ENCODE measurements around the gene SLC5A1.
"Not testable (repeated sequence)": the region's sequence is repeated elsewhere in the genome, so short reads cannot be mapped to it uniquely, and the experiment has no call there.

Gene SLC5A1

DNA sequence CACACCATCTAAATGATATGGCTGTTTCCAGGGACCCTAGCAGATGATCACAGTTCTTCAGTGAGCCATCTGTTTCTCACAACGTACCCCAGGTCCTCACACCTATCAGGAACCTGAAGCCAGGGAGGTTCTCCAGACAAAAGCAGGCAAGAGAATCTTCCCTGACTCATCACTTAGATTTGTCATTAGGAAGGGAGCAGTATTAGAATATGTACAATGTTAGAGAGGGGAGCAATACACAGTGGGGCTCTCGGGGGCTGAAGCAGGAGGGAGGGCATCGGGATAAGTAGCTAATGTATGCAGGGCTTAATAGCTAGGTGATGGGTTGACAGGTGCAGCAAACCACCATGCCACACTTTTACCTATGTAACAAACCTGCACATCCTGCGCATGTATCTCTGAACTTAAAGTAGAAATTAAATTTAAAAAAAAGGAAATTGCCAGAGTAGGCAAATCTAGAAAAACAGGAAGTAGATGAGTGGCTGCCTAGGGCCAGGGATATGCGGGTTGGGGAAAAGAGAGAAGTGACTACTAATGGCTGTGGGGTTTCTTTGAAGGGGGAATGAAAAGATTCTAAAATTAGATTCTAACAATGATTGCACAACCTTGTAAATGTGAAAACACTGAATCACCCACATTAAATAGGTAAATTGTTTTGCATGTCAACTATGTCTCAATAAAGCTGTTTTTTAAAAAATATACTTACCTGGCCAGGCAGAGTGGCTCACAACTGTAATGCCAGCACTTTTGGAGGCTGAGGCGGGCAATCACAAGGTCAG, 101.6 kb downstream of the SLC5A1 start:
- DNase-seq (ENCODE audit: low read depth), result peak; percentile 91
- no peak for TF ChIP-seq POLR2A (IDR thresholded peaks at IDR 0.05; ENCODE audit: extremely low read depth, insufficient read length)
- TF ChIP-seq, protein P1, sequence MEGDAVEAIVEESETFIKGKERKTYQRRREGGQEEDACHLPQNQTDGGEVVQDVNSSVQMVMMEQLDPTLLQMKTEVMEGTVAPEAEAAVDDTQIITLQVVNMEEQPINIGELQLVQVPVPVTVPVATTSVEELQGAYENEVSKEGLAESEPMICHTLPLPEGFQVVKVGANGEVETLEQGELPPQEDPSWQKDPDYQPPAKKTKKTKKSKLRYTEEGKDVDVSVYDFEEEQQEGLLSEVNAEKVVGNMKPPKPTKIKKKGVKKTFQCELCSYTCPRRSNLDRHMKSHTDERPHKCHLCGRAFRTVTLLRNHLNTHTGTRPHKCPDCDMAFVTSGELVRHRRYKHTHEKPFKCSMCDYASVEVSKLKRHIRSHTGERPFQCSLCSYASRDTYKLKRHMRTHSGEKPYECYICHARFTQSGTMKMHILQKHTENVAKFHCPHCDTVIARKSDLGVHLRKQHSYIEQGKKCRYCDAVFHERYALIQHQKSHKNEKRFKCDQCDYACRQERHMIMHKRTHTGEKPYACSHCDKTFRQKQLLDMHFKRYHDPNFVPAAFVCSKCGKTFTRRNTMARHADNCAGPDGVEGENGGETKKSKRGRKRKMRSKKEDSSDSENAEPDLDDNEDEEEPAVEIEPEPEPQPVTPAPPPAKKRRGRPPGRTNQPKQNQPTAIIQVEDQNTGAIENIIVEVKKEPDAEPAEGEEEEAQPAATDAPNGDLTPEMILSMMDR (IDR thresholded peaks at IDR 0.05; ENCODE audit: low read depth, low read length), result no peak
- no peak for TF ChIP-seq MYC (IDR thresholded peaks at IDR 0.05; ENCODE audit: low read depth, low read length)
- TF ChIP-seq, protein P2, sequence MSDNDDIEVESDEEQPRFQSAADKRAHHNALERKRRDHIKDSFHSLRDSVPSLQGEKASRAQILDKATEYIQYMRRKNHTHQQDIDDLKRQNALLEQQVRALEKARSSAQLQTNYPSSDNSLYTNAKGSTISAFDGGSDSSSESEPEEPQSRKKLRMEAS (IDR thresholded peaks at IDR 0.05; ENCODE audit: low read depth, low read length), result no peak
- no peak overlapping the region for H3K4me3 ChIP-seq (ENCODE audit: low read depth, low read length)

DNA sequence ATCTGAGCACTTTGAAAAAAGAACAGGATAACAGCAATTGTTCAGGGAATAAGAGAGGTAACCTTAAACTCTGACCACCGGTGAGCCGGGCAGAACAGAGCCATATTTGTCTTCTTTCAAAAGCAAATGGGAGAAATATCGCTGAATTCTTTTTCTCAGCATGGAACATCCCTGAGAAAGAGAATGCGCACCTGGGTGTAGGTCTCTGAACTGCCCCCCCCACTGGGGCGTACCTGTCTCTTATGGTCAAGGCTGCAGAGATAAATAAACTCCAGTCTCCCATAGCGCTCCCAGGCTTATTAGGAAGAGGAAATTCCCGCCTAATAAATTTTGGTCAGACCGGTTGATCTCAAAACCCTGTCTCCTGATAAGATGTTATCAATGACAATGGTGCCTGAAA, 104.1 kb downstream of the SLC5A1 start:
- not testable (repeated sequence) for H3K4me3 ChIP-seq (ENCODE audit: low read depth, low read length); DNase-seq (ENCODE audit: low read depth)

DNA sequence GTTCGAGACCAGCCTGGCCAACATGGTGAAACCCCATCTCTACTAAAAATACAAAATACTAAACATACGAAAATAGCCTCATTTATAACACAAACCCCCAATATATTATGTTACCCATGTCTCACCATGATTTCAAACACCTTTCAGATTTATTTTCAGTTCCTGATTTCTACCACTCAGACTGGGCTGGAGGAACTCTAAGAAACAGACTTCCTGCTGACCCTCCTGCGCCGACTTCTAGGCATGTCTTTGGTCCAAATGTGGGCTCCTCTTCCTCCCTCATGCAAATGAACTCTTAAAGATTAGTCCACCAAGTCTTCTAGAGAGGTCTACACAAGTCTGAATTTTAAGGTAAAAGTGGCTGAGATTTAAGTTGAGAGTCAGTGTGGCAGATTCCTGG, 105.3 kb downstream of the SLC5A1 start:
- not testable (repeated sequence) for DNase-seq (ENCODE audit: low read depth); H3K4me3 ChIP-seq (ENCODE audit: low read depth, low read length)

DNA sequence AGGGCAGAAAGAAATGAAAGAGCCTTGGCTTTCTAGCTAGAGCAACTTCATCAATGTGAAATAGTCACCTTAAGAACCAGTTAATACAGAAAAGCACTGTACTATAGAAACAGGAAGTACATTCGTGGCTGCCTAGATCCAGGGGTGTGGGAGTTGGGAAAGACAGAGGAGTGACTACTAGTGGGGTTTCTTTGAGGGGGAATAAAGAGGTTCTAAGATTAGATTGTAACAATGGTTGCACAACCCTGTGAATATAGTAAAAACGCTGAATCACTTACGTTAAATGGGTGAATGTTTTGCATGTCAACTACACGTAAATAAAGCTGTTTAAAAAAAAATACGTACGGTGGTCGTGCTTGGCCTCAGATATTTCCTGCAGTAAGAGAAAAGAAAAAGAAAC, 107.6 kb downstream of the SLC5A1 start:
- peak; percentile 52 for DNase-seq (ENCODE audit: low read depth)
- not testable (repeated sequence) for H3K4me3 ChIP-seq (ENCODE audit: low read depth, low read length)

DNA sequence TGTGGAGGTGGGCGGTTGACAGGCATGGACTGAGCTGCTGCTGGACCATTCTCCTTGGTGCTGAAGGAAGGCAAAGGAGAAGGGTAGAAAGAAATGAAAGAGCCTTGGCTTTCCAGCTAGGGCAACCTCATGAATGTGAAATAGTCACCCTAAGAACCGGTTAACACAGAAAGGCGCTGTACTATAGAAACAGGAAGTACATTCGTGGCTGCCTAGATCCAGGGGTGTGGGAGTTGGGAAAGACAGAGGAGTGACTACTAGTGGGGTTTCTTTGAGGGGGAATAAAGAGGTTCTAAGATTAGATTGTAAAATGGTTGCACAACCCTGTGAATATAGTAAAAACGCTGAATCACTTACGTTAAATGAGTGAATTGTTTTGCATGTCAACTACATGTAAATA, 108.6 kb downstream of the SLC5A1 start:
- peak; percentile 61 for DNase-seq (ENCODE audit: low read depth)
- H3K4me3 ChIP-seq (ENCODE audit: low read depth, low read length), result not testable (repeated sequence)

DNA sequence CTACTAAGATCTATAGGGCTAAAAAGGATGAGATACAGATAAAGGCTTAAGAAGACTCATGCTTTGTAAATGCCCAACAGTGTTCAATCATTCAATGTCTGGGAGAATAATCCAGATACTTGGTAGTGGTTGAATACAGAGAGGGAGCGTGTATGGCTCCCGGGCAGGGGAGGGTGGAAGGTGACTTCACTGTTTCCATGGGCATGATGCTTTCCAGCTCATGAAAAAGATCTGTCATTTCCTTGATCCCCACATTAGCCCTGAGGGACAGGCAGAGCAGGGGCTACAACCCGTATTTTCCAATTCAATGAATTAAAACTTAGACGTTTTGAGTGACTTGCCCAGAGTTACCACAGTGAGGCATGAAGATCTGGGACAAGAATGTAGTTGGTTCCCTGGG, 111.7 kb downstream of the SLC5A1 start:
- H3K4me3 ChIP-seq (ENCODE audit: low read depth, low read length); DNase-seq (ENCODE audit: low read depth): not testable (repeated sequence)

DNA sequence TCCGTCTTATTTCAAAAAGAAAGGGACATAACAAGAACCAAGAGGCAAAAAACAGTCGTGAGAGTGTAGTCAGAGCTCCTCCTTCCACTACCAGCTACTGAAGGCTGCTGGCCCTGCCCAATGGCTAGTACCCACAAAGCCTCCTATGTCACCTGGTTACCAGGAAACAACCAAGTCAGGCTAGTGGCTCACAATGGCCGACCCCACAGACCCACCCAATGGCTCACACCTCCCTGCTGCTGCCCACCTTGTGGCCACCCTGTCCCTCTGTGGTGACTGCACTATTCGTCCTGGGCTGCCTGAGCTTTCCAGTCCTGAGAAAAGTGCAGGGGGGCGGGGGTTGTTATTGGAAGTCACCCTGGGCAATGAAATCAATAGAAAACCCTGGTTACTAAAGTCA, 114.6 kb downstream of the SLC5A1 start:
- not testable (repeated sequence) for H3K4me3 ChIP-seq (ENCODE audit: low read depth, low read length); DNase-seq (ENCODE audit: low read depth)

DNA sequence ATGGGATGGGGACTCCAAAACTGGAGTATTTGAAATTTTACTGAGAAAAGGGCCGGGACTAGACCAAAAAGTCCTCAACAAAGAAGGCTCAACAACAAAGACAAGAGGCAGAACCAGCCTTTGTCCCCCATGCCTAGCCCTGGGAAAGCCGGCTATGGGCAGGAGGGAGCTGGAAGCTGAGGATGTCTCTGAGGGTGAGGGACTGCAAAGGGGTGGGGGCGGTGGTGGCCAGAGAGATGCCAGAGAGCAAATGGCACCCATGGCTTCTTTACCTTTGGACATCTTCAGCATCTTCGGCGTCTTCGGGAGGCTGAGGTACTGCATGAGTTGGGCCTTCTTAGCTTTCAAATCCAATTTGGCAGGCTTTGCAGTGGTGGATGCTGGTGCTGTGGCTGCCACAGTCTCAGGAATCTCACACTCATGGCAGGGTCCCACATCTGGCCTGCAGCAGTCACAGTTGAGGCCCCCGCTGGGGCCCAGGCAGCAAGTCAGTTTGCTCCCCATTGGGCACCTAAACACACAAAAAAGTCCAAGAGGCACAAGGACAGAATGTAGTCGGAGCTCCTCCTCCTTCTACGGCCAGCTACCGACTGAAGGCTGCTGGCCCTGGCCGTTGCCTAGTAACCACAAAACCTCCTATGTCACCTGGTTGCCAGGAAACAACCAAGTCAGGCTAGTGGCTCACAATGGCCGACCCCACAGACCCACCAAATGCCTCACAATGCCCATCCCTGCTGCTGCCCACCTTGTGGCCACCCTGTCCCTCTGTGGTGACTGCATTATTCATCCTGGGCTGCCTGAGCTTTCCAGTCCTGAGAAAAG, 115.9 kb downstream of the SLC5A1 start, which contains the start of gene C22orf42:
TSS of gene C22orf42 (minus strand) at position 592 of the 822 bp plus-strand sequence. CDS start at position 504, 88 bp downstream.
- DNase-seq (ENCODE audit: low read depth), result no peak
- TF ChIP-seq POLR2A (IDR thresholded peaks at IDR 0.05; ENCODE audit: extremely low read depth, insufficient read length) (no peak), MYC (IDR thresholded peaks at IDR 0.05; ENCODE audit: low read depth, low read length) (no peak)
- TF ChIP-seq, protein P1 (IDR thresholded peaks at IDR 0.05; ENCODE audit: low read depth, low read length), result no peak
- TF ChIP-seq, protein P2 (IDR thresholded peaks at IDR 0.05; ENCODE audit: low read depth, low read length), result no peak
- no peak within 1 kb of the TSS for H3K4me3 ChIP-seq (ENCODE audit: low read depth, low read length)

DNA sequence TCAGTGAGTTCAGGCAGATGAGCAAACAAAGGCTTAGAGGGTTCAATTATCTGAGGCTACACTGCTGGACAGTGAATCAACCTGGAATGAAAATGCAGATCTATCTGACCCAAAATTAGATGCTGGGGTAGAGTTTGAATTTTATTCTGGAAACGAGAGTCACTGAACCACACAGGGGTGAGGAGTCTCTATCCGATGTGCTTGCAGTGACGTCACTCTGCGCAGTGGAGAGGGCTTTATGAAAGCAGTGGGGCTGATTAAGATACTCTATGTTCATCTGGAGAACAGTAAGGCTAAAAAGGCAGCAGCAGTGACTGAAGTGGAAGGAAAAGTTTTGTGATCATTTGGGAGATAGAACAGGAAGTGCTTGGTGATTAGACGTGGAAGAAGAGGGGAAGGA, 117.3 kb downstream of the SLC5A1 start:
- H3K4me3 ChIP-seq (ENCODE audit: low read depth, low read length); DNase-seq (ENCODE audit: low read depth): not testable (repeated sequence)

Measured in NB4 (cell line).